ENCODE data around the gene TOMM34.

Gene TOMM34

GRCh38 chr20:44948107-44948506 lies 12.1 kb downstream of the TOMM34 start:
- TF ChIP-seq CTCF (IDR thresholded peaks at IDR 0.05; ENCODE audit: extremely low read depth, insufficient read depth, missing control alignments) = no peak
- in situ Hi-C loops (cut with MboI; ENCODE audit: low pct_unique_long_range_greater_than_20kb, low sequenced_read_pairs, unreplicated experiment) = no loop called here

GRCh38 chr20:44946271-44946852 lies 13.8 kb downstream of the TOMM34 start:
- no peak for DNase-seq (ENCODE audit: low spot score)
- in situ Hi-C loops (cut with MboI; ENCODE audit: low pct_unique_long_range_greater_than_20kb, low sequenced_read_pairs, unreplicated experiment) = no loop called here
- no peak for TF ChIP-seq CTCF (IDR thresholded peaks at IDR 0.05; ENCODE audit: extremely low read depth, insufficient read depth, missing control alignments)

More at GRCh38 chr20:44948107-44948506, 12.1 kb downstream of the TOMM34 start:
- DNase-seq (ENCODE audit: low spot score) = no peak

GRCh38 chr20:44945261-44945660 lies 14.9 kb downstream of the TOMM34 start:
- no peak for DNase-seq (ENCODE audit: low spot score)
- TF ChIP-seq CTCF (IDR thresholded peaks at IDR 0.05; ENCODE audit: extremely low read depth, insufficient read depth, missing control alignments) = no peak
- in situ Hi-C loops (cut with MboI; ENCODE audit: low pct_unique_long_range_greater_than_20kb, low sequenced_read_pairs, unreplicated experiment) = no loop called here

GRCh38 chr20:44943828-44944227 lies 16.4 kb downstream of the TOMM34 start:
- in situ Hi-C loops (cut with MboI; ENCODE audit: low pct_unique_long_range_greater_than_20kb, low sequenced_read_pairs, unreplicated experiment) = no loop called here
- TF ChIP-seq CTCF (IDR thresholded peaks at IDR 0.05; ENCODE audit: extremely low read depth, insufficient read depth, missing control alignments) = no peak
- DNase-seq (ENCODE audit: low spot score) = no peak

GRCh38 chr20:44942264-44942973 lies 17.8 kb downstream of the TOMM34 start:
- no peak for TF ChIP-seq CTCF (IDR thresholded peaks at IDR 0.05; ENCODE audit: extremely low read depth, insufficient read depth, missing control alignments)
- no peak for DNase-seq (ENCODE audit: low spot score)
- in situ Hi-C loops (cut with MboI; ENCODE audit: low pct_unique_long_range_greater_than_20kb, low sequenced_read_pairs, unreplicated experiment) = no loop called here

GRCh38 chr20:44941120-44941691 lies 19.0 kb downstream of the TOMM34 start:
- no peak for DNase-seq (ENCODE audit: low spot score)
- in situ Hi-C loops (cut with MboI; ENCODE audit: low pct_unique_long_range_greater_than_20kb, low sequenced_read_pairs, unreplicated experiment) = no loop called here
- TF ChIP-seq CTCF (IDR thresholded peaks at IDR 0.05; ENCODE audit: extremely low read depth, insufficient read depth, missing control alignments) = no peak

All from GM13977 (cell line).